HepG2 (cell line): ENCODE data around the gene SDHAF3. TPM values are rescaled to one million over a fixed set of nuclear protein-coding genes. Genes with fewer than 3 reads are reported as not detected.
"Not testable (repeated sequence)": the region's sequence is repeated elsewhere in the genome, so short reads cannot be mapped to it uniquely, and the experiment has no call there.

ENCODE experiments used
- ATAC-seq: fragments of 200-7000 bp; cut with Tn5 transposase; 3 replicates; pipeline ENCODE4 v1.9.1; 2020; ENCODE audit warnings: mild to moderate bottlenecking, moderate library complexity
- BruUV-seq: library from RNA; stranded (reverse); fragments of 400-500 nt; replicated peaks from 2 replicates; lab custom pipeline; 2021; lab: Mats Ljungman, UMichigan
- CTCF ChIA-PET: fragments of 300-600 bp; formaldehyde crosslinking; extraction: SDS; loops from one replicate; lab custom pipeline; 2021; ENCODE audit warnings: low total read pairs, inconsistent platforms, low intra/inter-chr PET ratio; lab: Yijun Ruan, JAX
- POLR2A ChIA-PET: fragments of 350-600 bp; sonication (Branson Sonifier 250); formaldehyde crosslinking; loops from one replicate; lab custom pipeline; 2020; ENCODE audit warnings: antibody characterized with exemption, inconsistent platforms; lab: Yijun Ruan, JAX
- DNase-seq: peaks from one replicate; pipeline ENCODE4 v3.0.0-alpha.2; 2015; ENCODE audit warnings: low spot score
- FAIRE-seq: peaks from 3 replicates; lab custom pipeline; 2011; peaks lifted over from hg19 to GRCh38; lab: Jason Lieb, UNC
- H2AFZ ChIP-seq: one replicate; pipeline ENCODE4 v1.6.1; 2011; ENCODE audit warnings: low read length, inconsistent platforms
- H3K27ac ChIP-seq: fragments of 300-600 bp; 3 replicates; pipeline ENCODE4 v1.8.0; 2011; ENCODE audit warnings: mixed run types, mild to moderate bottlenecking, mixed read lengths, low read length, inconsistent platforms; ENCODE audit not compliant: insufficient read depth; ENCODE audit errors: extremely low read length
- H3K27me3 ChIP-seq, 2 experiments: fragments of 200-600 bp in 1 of 2; 2 replicates in 1 of 2; 3 replicates in 1 of 2; pipeline versions ENCODE4 v1.6.0 to v1.8.0; 2011; ENCODE audit warnings: low read length in 2 of 2, mild to moderate bottlenecking in 2 of 2, moderate library complexity in 2 of 2, inconsistent platforms in 1 of 2; ENCODE audit not compliant: insufficient read depth in 2 of 2, control insufficient read depth in 1 of 2
- H3K36me3 ChIP-seq, 2 experiments: fragments of 200-600 bp in 1 of 2; replicated peaks in 1 of 2; 2 replicates in 1 of 2; 3 replicates in 1 of 2; pipeline versions ENCODE4 v1.5.1 to v1.8.0; 2011; ENCODE audit warnings: low read length in 2 of 2, inconsistent platforms in 1 of 2; ENCODE audit not compliant: insufficient read depth in 2 of 2, control insufficient read depth in 1 of 2
- H3K4me1 ChIP-seq: 2 replicates; pipeline ENCODE4 v1.5.1; 2012; ENCODE audit warnings: low read length, inconsistent platforms; ENCODE audit not compliant: insufficient read depth
- H3K4me2 ChIP-seq: 2 replicates; pipeline ENCODE4 v1.6.0; 2011; ENCODE audit warnings: low read depth, low read length, inconsistent platforms
- H3K4me3 ChIP-seq, 3 experiments: fragments of 200-600 bp in 1 of 3; sonication (generic), shearing (Covaris generic) in 1 of 3; replicated peaks in 1 of 3; 2 replicates each; pipeline ENCODE4 v1.5.1; 2011 to 2016; ENCODE audit warnings: low read length in 3 of 3, inconsistent platforms in 2 of 3, low read depth in 2 of 3, mild to moderate bottlenecking in 2 of 3, control low read depth in 1 of 3, mixed read lengths in 1 of 3; ENCODE audit not compliant: insufficient read depth in 1 of 3
- H3K79me2 ChIP-seq: one replicate; pipeline ENCODE4 v1.6.1; 2011; ENCODE audit warnings: low read length, inconsistent platforms; ENCODE audit not compliant: insufficient read depth
- H3K9ac ChIP-seq: 2 replicates; pipeline ENCODE4 v1.6.0; 2011; ENCODE audit warnings: mild to moderate bottlenecking, low read depth, low read length, inconsistent platforms; ENCODE audit not compliant: insufficient read depth
- H3K9me3 ChIP-seq: 2 replicates; pipeline ENCODE4 v1.5.1; 2012; ENCODE audit warnings: mild to moderate bottlenecking, low read length
- H4K20me1 ChIP-seq: 2 replicates; pipeline ENCODE4 v1.6.0; 2011; ENCODE audit warnings: inconsistent platforms, mild to moderate bottlenecking, low read length, moderate library complexity; ENCODE audit not compliant: insufficient read depth
- MAFF ChIP-seq: IDR thresholded peaks from 2 replicates; pipeline ENCODE4 v1.6.1; 2011; ENCODE audit warnings: low read depth, low read length, improper control_type of control experiment
- MAFK ChIP-seq, 2 experiments: IDR thresholded peaks in 1 of 2; conservative IDR thresholded peaks in 1 of 2; 2 replicates each; pipeline ENCODE4 v1.6.1; 2011; ENCODE audit warnings: improper control_type of control experiment in 2 of 2, low read length in 2 of 2
- PATZ1 ChIP-seq: sonication (generic); formaldehyde crosslinking; IDR thresholded peaks from 2 replicates; pipeline ENCODE4 v1.4.0; 2020; ENCODE audit warnings: missing genetic modification reagents
- RARA ChIP-seq: IDR thresholded peaks from 2 replicates; pipeline ENCODE4 v1.6.1; 2016; ENCODE audit warnings: missing genetic modification reagents, missing compliant biosample characterization
- ZNF639 ChIP-seq: conservative IDR thresholded peaks from 2 replicates; pipeline ENCODE4 v1.6.1; 2018; ENCODE audit warnings: missing genetic modification reagents
- WGBS: methylation state at CpG from one replicate; pipeline ENCODE4 v1.1.6; 2017; ENCODE audit warnings: low lambda C conversion rate; 5-methylcytosine and 5-hydroxymethylcytosine counted together
- in situ Hi-C: cut with HindIII; loops from 2 replicates; pipeline ENCODE4 v1.10.0; 2017; ENCODE audit warnings: low pct_unique_long_range_greater_than_20kb; ENCODE audit not compliant: extremely low pct_ligation_motif_present
- intact Hi-C: fragments of 100-400 bp; cut with micrococcal nuclease; formaldehyde crosslinking; loops from one replicate; pipeline ENCODE4 v1.10.0; 2022; ENCODE audit not compliant: unreplicated experiment
- polyA plus RNA-seq, 8 experiments: library from polyadenylated mRNA; depleted of rRNA in 3 of 8; stranded (reverse) in 7 of 8; unstranded in 1 of 8; fragments of >200 nt; fragmentation: Illumina TruSeq in 4 of 8; extraction: Trizol in 4 of 8; gene quantifications; 2 replicates each; pipeline versions ENCODE4 v1.2.1 to v1.2.3, GENCODE V29; 2011 to 2016; ENCODE audit warnings: low read depth in 4 of 8, missing spikeins in 1 of 8, mixed read lengths in 1 of 8; ENCODE audit not compliant: insufficient read depth in 1 of 8
- total RNA-seq, 5 experiments: library from RNA; depleted of rRNA; stranded (reverse); fragments of >200 nt; fragmentation: Illumina TruSeq; extraction: Trizol; gene quantifications; 2 replicates each; pipeline ENCODE4 v1.2.3, GENCODE V29; 2016; ENCODE audit warnings: low read depth in 1 of 5

SDHAF3 gene
- total and polyA plus RNA-seq, 2 of the 13 experiments (the other 11 are each of a cell fraction or from before 2014, with no cell fraction given), result 15.2 to 32.6 TPM

GRCh38 chr7:97149843-97150242 lies 32.3 kb downstream of the SDHAF3 start:
- no peak overlapping the region for H3K4me2 ChIP-seq
- H3K79me2 ChIP-seq, result peaks cover 20% of the 10 kb centered on the region
- no peak overlapping the region for H2AFZ ChIP-seq
- ChIA-PET CTCF (no interaction called here), POLR2A (no interaction called here)
- FAIRE-seq, result no peak
- H3K27ac ChIP-seq, result no peak overlapping the region
- no TSS peak for BruUV-seq
- no peak overlapping the region for H3K4me3 ChIP-seq
- H3K27me3 ChIP-seq, result no peaks in the 10 kb centered on the region
- intact Hi-C loops (loop anchor here (10.0 kb wide), 1 partner anchor 345 kb away; no protein-coding TSS in a partner anchor), in situ Hi-C loops (no loop called here)
- TF ChIP-seq RARA (CRISPR knock-in tag) (no peak), MAFK (conservative IDR thresholded peaks at IDR 0.05 in 1 of 2, IDR thresholded peaks at IDR 0.05 in 1 of 2; ENCODE audit: low read length in 2 of 2) (peak in 1 of 2 experiments; percentile 38; a peak in 1 of 4 replicates), ZNF639 (CRISPR knock-in tag) (no peak), MAFF (0 out of 2 replicates have a peak, but pooled peaks have one; percentile 16)
- no peaks in the 10 kb centered on the region for H3K4me1 ChIP-seq
- no peak for DNase-seq
- 0 out of 5 replicates have a peak, but pooled peaks cover 0 to 2% of the 10 kb centered on the region in 2 experiments for H3K36me3 ChIP-seq
- no peaks in the 10 kb centered on the region for H4K20me1 ChIP-seq
- no peak overlapping the region for H3K9ac ChIP-seq
- no peaks in the 10 kb centered on the region for H3K9me3 ChIP-seq
- 96% methylated on average over 1 of the region's 1 CpG for WGBS
- ATAC-seq, result no peak

- DNase-seq, result no peak
- no TSS peak for BruUV-seq
- Histone ChIP-seq H3K9ac (no peak overlapping the region), H3K36me3 (no peaks in the 10 kb centered on the region; a peak in 1 of 5 replicates), H4K20me1 (no peaks in the 10 kb centered on the region), H3K79me2 (peaks cover 5% of the 10 kb centered on the region), H3K4me3 (no peak overlapping the region), H3K4me2 (no peak overlapping the region), H3K4me1 (peaks cover 11% of the 10 kb centered on the region), H3K27ac (no peak overlapping the region), H3K9me3 (no peaks in the 10 kb centered on the region), H3K27me3 (no peaks in the 10 kb centered on the region), H2AFZ (no peak overlapping the region)
- ChIA-PET POLR2A (no interaction called here), CTCF (no interaction called here)
- in situ Hi-C loops (no loop called here), intact Hi-C loops (no loop called here)
- peak; percentile 89 to 92 for TF ChIP-seq MAFK (conservative IDR thresholded peaks at IDR 0.05 in 1 of 2, IDR thresholded peaks at IDR 0.05 in 1 of 2; ENCODE audit: low read length in 2 of 2)
- TF ChIP-seq MAFF, result peak; percentile 86
- TF ChIP-seq PATZ1 (CRISPR knock-in tag), result no peak
- peak; percentile 47 for FAIRE-seq
- no peak for ATAC-seq
- WGBS, result 90% methylated on average over 2 of the region's 2 CpGs
Measured at GRCh38 chr7:97155897-97156418, 38.5 kb downstream of the SDHAF3 start.

DNA sequence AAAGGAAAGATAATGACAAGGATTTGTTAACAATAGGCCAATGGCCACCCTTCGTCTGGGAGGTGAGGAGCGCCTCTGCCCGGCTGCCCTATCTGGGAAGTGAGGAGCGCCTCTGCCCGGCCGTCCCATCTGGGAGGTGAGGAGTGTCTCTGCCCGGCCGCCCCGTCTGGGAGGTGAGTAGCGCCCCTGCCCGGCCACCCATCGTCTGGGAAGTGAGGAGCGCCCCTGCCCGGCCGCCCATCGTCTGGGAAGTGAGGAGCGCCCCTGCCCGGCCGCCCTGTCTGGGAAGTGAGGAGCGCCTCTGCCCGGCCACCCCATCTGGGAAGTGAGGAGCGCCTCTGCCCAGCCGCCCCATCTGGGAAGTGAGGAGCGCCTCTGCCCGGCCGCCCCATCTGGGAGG lies 42.5 kb downstream of the SDHAF3 start:
- H3K9ac ChIP-seq, DNase-seq, FAIRE-seq, H3K4me2 ChIP-seq, H3K4me3 ChIP-seq, H3K9me3 ChIP-seq, BruUV-seq, H2AFZ ChIP-seq, H3K27me3 ChIP-seq, H3K36me3 ChIP-seq, H3K27ac ChIP-seq, POLR2A ChIA-PET, CTCF ChIA-PET, intact Hi-C loops, H4K20me1 ChIP-seq, ATAC-seq, in situ Hi-C loops, H3K79me2 ChIP-seq: not testable (repeated sequence)
- peaks cover 11% of the 10 kb centered on the region for H3K4me1 ChIP-seq
- 93% methylated on average over 11 of the region's 26 CpGs for WGBS
